NCI-H187 treated with DMSO at 0.1 percent for 48 hours (cell line): Measurements from ENCODE around the gene NDUFS1.
"Not testable (repeated sequence)": the region's sequence is repeated elsewhere in the genome, so short reads cannot be mapped to it uniquely, and the experiment has no call there.

Source experiments
- DNase-seq: peaks from one replicate; lab custom pipeline; 2025; lab: John Stamatoyannopoulos, UW

The NDUFS1 gene

DNA sequence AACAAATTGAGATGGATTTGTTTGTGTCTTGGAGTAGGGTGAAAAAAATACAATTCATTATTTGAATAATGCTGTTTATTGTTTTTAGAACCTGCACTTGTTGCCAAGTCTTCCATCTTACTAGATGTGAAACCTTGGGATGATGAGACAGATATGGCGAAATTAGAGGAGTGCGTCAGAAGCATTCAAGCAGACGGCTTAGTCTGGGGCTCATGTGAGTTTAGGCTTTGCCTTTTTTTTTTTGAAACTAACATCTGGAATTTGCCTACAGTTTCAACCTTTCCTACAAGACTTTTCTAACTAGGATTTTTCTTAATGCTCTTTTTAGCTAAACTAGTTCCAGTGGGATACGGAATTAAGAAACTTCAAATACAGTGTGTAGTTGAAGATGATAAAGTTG is 3.2 kb upstream of the NDUFS1 start:
- not testable (repeated sequence) for DNase-seq

- DNase-seq = no peak
Measured at GRCh38 chr2:206160807-206161179, 1.5 kb upstream of the NDUFS1 start.

GRCh38 chr2:206160125-206160806 is 1.0 kb upstream of the NDUFS1 start:
- DNase-seq = no peak

DNA sequence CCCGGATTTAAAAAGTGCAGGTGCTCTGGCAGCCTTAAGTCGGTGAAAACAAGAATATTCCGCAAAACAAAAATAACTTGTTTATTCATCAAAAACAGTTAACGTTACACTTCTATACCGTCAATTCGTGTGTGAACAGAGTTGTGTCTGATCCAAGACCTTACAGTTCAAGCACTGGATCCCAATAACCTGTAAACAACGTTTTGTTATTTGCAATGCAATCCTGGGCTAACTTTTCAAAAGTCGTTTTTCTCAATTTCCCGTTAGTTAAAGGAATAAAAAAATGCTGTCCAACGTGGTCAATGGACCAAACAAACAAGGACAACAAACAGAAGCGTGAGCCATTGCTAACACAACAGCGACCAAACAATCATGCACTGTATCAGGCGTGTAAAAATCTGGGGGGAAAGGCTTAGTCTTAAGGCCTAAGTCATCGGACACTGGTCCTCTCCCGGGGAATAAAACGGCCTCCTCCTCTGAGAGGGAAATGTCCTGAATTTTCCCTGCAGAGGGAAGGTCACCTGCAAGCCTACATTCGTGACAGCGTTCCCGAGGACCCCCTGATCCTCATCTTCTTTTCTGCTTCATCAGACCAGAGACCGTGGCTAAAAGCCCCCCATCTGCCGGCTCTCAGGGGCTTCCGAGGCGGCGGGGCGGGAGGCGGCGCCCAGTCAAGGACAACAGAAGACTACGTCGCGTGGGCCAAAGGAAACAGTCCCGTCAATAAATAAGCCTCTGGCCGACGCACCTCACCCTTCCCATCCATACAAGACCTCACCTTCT is 490 bp downstream of the NDUFS1 start:
- DNase-seq = no peak

DNA sequence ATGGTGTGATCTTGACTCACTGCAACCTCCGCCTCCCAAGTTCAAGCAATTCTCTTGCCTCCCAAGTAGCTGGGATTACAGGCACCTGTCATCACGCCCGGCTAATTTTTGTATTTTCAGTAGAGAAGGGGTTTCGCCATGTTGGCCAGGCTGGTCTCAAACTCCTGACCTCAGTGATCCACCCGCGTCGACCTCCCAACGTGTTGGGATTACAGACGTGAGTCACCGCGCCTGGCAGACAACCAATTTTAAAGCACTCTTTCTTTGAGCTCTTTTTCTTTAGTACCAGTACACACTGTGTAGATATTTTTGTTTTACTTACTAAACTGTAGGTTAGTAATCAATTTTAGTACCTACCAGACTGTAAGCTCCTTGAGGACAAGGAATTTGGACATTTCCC is 2.2 kb downstream of the NDUFS1 start:
- not testable (repeated sequence) for DNase-seq

GRCh38 chr2:206154197-206154596 is 5.0 kb downstream of the NDUFS1 start:
- DNase-seq = no peak

GRCh38 chr2:206150631-206151030 is 8.6 kb downstream of the NDUFS1 start:
- no peak for DNase-seq

- no peak for DNase-seq
Measured at GRCh38 chr2:206150168-206150567, 9.1 kb downstream of the NDUFS1 start.

DNA sequence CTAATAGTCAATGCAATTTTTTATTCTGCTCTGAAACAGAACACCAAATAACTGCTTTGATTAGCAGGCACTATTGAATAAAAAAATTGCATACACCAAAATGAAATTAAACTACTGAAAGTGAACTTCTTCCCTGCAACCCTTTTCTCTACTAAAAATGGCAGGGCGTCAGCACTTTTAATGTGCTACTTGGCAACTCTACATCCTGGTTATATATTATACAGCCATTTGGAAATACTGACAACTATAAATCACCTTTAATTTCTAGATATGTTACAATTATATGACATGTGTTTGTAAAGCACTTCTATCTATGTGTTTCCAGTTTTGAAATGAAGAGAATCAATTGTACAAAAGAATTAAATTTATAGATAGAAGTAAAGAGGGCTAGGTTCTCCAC is 9.9 kb downstream of the NDUFS1 start:
- DNase-seq = no peak

- DNase-seq = no peak
Measured at GRCh38 chr2:206145665-206146064, 13.6 kb downstream of the NDUFS1 start.

- no peak for DNase-seq
Measured at GRCh38 chr2:206144383-206144782, 14.9 kb downstream of the NDUFS1 start.

DNA sequence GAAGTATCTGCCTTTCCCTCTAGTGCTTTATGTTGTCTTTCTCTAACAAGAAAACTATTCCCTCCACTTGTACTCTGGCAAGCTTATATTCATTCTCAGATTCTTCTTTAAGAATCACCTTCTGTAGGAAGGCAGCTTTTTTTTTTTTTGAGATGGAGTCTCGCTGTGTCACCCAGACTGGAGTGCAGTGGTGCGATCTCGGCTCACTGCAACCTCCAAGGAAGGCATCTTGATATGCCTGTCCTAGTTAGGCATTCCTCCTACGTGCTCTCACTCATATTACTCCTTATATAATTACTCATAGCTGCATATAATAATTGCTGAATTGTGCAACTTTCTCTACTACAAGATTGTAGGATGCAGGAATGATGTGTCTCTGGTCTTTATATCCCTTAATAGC is 15.8 kb downstream of the NDUFS1 start:
- no peak for DNase-seq

- DNase-seq = no peak
Measured at GRCh38 chr2:206127656-206128055, 31.6 kb downstream of the NDUFS1 start.

GRCh38 chr2:206125901-206126300 is 33.3 kb downstream of the NDUFS1 start:
- no peak for DNase-seq

GRCh38 chr2:206122569-206122968 is 36.7 kb downstream of the NDUFS1 start:
- DNase-seq = not testable (repeated sequence)

GRCh38 chr2:206116278-206116677 is 43.0 kb downstream of the NDUFS1 start:
- DNase-seq = no peak

- DNase-seq = no peak
Measured at GRCh38 chr2:206115026-206115578, 44.1 kb downstream of the NDUFS1 start.

DNA sequence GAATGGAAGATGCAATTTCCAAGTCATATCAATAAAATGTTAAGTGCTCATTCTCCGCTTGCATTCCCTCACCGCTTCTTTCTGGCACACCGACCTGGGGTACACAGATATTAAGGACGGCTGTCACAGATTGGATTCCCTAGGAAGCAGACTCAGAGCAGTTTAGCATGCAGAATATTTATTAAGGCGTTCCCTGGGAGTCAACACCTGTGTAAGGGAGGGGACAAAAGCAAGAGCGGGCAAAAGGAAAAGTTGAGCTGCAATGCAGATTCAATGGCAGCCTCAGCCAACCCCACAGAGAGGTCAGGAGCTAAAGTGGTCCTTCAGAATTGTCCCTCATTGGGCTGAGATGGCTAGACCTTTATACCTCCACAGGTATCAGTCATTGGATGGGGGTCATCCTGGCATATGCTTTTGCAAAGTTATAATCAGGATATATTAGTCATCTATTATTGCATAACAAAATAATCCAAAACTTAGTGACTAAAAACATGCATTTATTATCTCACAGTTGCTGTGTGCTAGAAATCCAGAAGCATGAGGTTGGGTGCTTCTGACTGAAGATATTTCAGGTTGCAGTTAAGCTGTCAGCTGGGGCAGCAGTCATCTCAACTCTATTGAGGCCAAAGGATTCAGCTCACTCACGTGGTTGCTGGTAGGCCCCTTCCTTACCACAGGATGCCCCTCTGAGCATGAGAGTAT is 46.2 kb downstream of the NDUFS1 start:
- DNase-seq = no peak

DNA sequence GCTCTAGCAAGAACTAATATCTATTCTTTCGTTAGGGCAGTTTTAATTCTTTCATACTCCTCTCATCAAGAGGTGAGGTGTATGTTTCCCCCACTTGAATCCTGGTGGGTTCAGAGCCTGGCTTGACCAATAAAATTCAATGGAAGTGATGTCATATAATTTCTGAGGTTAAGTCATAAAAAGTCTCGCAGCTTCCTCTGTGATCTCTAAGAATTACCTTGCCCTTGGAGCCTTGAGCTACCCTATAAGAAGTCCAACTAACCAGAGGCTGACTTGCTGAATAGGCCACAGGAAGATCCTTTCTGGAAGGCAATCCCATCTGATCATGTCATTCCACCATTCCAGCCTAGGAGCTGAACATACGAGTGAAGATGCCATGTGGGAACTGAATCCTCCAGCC is 47.1 kb downstream of the NDUFS1 start:
- DNase-seq = no peak

DNA sequence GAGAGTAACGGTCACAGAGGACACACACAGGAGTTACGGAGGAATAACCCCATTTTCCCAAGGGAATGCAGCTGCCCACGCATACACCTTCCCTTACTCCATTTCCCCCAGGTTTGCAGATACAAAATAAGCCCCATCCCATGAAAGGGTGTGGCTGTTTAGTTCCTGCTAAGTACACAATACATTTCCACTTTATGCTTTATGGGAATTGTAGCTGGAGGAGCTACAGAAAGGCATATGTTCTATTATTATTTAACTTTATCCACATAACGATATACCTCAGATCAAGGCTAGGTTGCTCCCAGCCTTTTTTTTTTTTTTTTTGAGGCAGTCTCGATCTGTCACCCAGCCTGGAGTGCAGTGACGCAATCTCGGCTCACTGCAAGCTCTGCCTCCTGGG is 50.5 kb downstream of the NDUFS1 start:
- no peak for DNase-seq

GRCh38 chr2:206105541-206105940 is 53.7 kb downstream of the NDUFS1 start:
- no peak for DNase-seq

- DNase-seq = no peak
Measured at GRCh38 chr2:206105038-206105437, 54.2 kb downstream of the NDUFS1 start.

GRCh38 chr2:206098872-206099271 is 60.4 kb downstream of the NDUFS1 start:
- not testable (repeated sequence) for DNase-seq
